Measurements from ENCODE around the gene CEBPG. TPM values are rescaled to one million over a fixed set of nuclear protein-coding genes. Genes with fewer than 3 reads are reported as not detected.

The CEBPG gene
- total and polyA plus RNA-seq, 9 of the 15 experiments (the other 6 are each of a cell fraction or from before 2014, with no cell fraction given): 9.5 to 34.9 (median 30.9) TPM

- in situ Hi-C loops (cut with MboI) (no loop called here), intact Hi-C loops (cut with micrococcal nuclease) (no loop called here)
- H3K4me3 ChIP-seq: no peak overlapping the region
- no peak overlapping the region for H2AFZ ChIP-seq (ENCODE audit: low read depth, low read length)
- no peaks in the 10 kb centered on the region for H3K27me3 ChIP-seq (ENCODE audit: control insufficient read depth in 2 of 2, insufficient read depth in 2 of 2, low read length in 2 of 2)
- CTCF ChIA-PET (ENCODE audit: low intra/inter-chr PET ratio): no interaction called here
- ATAC-seq (no peak), DNase-seq (ENCODE audit: extremely low read depth in 1 of 4, low spot score in 3 of 4) (no peak), FAIRE-seq (no peak)
- H3K9me3 ChIP-seq (replicated peaks; ENCODE audit: control insufficient read depth, insufficient read depth, low read depth, low read length): no peaks in the 10 kb centered on the region
- no peak overlapping the region for H3K4me2 ChIP-seq (ENCODE audit: insufficient read depth, low read length)
- H3K36me3 ChIP-seq (ENCODE audit: control insufficient read depth, insufficient read depth, low read length): 0 out of 3 replicates have a peak, but pooled peaks cover 2% of the 10 kb centered on the region
- no peak for TF ChIP-seq HMBOX1 (IDR thresholded peaks at IDR 0.05)
- no peak for TF ChIP-seq STAT5B (CRISPR knock-in tag; IDR thresholded peaks at IDR 0.05)
- TF ChIP-seq POLR2G (IDR thresholded peaks at IDR 0.05; ENCODE audit: low read depth, low read length): peak; percentile 45
- no peak for TF ChIP-seq ILK (tag; IDR thresholded peaks at IDR 0.05; ENCODE audit: borderline replicate concordance, low read depth)
- peak; percentile 78; the same call in 1 of the 2 replicates for TF ChIP-seq ZBTB33 (CRISPR knock-in tag; IDR thresholded peaks at IDR 0.05)
- TF ChIP-seq SNIP1 (IDR thresholded peaks at IDR 0.05; ENCODE audit: low read depth): no peak
- TF ChIP-seq ZNF668 (CRISPR knock-in tag; IDR thresholded peaks at IDR 0.05): no peak
- H3K79me2 ChIP-seq (ENCODE audit: control insufficient read depth, insufficient read depth, low read length): peaks cover 4% of the 10 kb centered on the region; the same call in 1 of the 3 replicates
- BruUV-seq (replicated peaks): no TSS peak
- H3K4me1 ChIP-seq (replicated peaks in 1 of 2; ENCODE audit: control insufficient read depth in 2 of 2, insufficient read depth in 2 of 2, low read length in 2 of 2): peaks cover 0 to 30% of the 10 kb centered on the region in 2 experiments; a peak in 2 of 5 replicates
- H4K20me1 ChIP-seq (replicated peaks; ENCODE audit: control insufficient read depth, insufficient read depth, low read length): peaks cover 54% of the 10 kb centered on the region
- POLR2A ChIA-PET: interaction anchor here (0.6 to 6.1 kb wide), 6 partner anchors 10 to 86 kb away, joined by 3 to 50 read pairs (median 4); partner anchors contain the start of gene CEBPG
- no peak overlapping the region for H3K27ac ChIP-seq (ENCODE audit: extremely low read depth, low read depth, low read length)
- WGBS (ENCODE audit: insufficient coverage, low coverage, missing lambda C conversion rate): 83% methylated on average over 31 of the region's 39 CpGs
- peaks cover 2% of the 10 kb centered on the region for H3K9me1 ChIP-seq (ENCODE audit: control insufficient read depth, insufficient read depth, low read length)
- H3K9ac ChIP-seq (ENCODE audit: insufficient read depth in 1 of 2, low read depth in 2 of 2, low read length in 2 of 2): no peak overlapping the region
Observed at GRCh38 chr19:33387351-33388230, 14.1 kb downstream of the CEBPG start.

All from K562 (cell line).